ENCODE results near the gene IPO8.
"Not testable (repeated sequence)": the region's sequence is repeated elsewhere in the genome, so short reads cannot be mapped to it uniquely, and the experiment has no call there.

Gene IPO8

GRCh38 chr12:30687265-30687986 lies 8.2 kb downstream of the IPO8 start:
- no peak for DNase-seq

DNA sequence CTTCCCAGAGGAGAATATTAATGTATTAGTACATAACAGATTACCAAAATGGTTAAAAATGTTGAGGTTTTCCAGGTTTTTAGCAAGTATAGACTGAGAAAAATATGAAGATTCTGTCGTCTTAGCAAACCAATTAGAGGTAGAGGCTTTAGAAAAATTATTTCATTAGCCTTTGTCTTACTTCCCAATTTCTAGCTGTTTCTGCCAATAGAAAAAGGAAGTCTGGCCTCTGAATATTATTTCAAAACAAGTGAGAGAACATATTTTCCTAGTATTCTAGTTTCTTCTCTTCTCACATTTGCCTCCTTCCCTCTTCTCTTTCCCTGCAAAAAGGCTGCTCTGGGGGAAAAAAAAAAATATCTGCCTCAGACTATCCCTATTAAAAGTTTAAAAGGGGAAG lies 16.4 kb downstream of the IPO8 start:
- no peak for DNase-seq

GRCh38 chr12:30678221-30678620 lies 17.4 kb downstream of the IPO8 start:
- no peak for DNase-seq

- DNase-seq: no peak
These were observed 34.5 kb downstream of the IPO8 start for GRCh38 chr12:30661210-30661609.

DNA sequence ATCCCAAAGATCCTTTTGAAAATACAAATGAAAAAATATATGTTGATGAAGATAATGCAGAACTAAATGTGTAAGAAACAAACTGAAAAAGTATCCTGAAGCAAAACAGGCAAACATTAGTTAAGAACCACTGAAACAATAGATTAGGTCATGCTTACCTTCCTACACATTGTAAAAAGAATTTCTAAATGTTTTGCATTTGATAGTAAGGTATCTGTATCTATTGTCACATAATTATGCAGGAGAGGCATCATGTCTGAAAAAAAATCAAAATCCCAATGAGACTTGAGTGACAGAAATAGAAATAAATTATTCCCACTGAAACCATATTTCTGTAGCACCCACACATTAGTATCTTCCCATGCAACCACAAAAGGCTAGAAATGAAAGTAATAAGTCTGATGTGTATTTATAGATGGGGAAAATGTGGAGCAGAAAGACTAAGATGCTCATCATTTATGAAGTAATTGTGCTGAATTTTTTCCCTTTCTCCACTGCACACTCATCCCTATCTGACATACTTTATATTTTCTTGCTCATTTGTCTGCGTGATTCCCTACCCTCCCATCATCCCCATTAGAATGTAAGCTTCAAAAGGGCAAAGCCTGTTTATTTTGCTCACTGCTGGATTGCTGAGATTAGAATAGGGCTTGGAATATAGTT lies 43.5 kb downstream of the IPO8 start:
- DNase-seq: no peak

- DNase-seq: no peak
These were observed 48.8 kb downstream of the IPO8 start for GRCh38 chr12:30646821-30647220.

DNA sequence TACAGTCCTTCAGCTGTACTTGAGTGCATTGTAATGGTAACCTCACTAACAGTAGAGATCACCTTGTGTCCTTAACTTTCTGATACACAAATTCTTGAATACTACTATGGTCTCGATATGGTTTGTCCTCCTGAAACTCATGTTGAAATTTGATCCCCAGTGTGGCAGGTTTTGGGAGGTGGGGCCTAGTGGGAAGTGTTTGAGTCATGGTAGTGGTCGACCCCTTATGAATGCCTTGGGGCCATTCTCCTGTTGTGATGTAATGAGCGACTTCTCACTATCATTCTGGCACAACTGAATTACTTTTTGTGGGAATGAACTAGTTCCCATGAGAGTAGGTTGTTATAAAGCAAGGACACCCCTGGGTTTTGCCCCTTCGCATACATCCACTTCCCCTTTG lies 52.3 kb downstream of the IPO8 start:
- DNase-seq: no peak

- DNase-seq: no peak
These were observed 55.3 kb downstream of the IPO8 start for GRCh38 chr12:30640392-30640791.

DNA sequence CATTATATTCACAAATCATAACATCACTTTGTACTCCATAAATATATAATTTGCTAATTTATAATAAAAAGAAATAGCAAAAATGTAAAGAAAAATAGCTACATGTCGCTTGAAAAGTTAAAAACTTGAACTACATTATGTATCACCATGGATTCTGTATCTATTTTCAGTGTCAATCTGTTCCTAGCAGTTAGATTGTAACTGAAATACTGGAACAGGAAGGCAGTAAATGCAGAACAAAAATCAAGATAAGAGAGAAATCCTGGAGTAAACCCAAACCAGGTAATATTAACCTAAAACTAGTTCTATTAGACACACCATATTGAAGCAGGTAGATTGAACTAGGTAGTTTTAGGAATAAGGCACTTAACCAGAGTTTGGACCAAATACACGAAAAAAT lies 60.3 kb downstream of the IPO8 start:
- DNase-seq: no peak

GRCh38 chr12:30631740-30632139 lies 63.9 kb downstream of the IPO8 start:
- DNase-seq: no peak

DNA sequence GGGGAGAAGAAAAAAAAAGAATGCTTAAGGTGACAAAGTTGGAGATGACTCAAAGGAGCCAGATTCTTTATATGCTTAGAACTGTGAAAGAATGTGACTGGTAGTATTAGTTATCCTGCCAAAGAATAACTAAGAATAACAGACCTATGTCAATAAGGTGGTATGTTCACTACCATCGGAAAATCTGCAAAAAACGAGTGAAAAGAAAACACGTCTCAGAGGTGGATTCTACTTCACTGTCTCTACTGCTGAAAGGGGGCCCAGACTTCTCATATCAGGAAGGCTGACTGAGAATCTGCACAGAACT lies 64.7 kb downstream of the IPO8 start:
- DNase-seq: no peak

DNA sequence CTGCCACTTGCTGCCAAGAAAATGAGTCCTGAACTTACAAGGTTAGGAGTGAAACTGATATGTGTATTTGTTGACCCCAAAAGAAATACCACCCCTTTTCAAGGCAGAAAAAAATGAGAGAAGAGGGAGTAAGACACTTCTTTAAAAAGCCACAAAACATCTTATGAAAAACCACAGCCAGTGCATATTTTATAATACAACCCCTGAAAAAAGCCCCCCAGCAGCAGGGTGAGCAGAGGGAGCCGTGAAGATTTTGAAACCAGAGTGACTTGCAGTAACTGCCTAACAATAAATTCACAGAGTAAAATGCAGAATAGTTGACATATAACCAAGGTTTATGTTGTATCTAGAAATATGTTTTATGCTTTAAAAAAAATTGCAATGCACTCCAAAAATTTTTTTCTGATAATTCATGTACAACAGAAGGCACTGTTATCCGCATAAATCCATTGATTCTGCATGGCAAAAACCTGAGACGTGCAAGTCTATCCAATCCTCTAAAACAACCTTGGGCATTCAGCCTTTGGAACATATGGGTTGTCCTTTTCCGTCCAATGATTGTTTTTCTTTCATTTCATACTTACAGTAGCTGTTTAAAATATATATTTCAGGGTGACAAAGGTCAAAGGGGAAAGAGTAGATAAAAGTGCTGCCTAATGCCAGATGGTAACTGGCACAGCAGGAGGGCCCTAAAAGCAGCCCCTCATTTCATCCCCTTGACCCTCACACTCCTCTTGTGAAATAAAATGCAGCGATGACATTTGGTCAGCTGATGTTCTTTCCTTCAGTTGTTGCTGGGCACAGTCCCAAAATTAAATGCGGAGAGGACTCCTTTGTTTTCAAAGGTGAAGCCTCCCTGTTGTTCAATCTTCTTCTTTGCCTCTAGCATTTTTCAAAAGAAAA lies 65.3 kb downstream of the IPO8 start:
- DNase-seq: no peak

- no peak for DNase-seq
These were observed 68.8 kb downstream of the IPO8 start for GRCh38 chr12:30626847-30627246.

GRCh38 chr12:30624009-30624408 lies 71.7 kb downstream of the IPO8 start:
- DNase-seq: no peak

DNA sequence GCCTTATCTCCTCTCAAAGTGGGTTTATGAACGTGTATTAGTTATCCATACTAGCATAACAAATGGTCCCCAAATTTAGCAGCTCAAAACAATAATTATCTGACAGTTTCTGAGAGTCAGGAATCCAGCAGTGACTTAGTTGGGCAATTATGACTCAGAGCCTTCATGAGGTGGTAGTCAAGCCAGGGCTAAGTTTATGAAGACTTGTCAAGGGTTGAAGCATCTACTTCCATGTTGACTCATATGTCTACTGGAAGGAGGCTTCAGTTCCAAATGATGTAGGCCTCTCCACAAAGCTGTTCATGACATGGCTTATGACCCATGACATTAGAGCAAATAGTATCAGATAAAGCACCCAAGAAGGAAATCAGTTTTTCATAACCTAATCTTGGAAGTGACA lies 73.2 kb downstream of the IPO8 start:
- no peak for DNase-seq

DNA sequence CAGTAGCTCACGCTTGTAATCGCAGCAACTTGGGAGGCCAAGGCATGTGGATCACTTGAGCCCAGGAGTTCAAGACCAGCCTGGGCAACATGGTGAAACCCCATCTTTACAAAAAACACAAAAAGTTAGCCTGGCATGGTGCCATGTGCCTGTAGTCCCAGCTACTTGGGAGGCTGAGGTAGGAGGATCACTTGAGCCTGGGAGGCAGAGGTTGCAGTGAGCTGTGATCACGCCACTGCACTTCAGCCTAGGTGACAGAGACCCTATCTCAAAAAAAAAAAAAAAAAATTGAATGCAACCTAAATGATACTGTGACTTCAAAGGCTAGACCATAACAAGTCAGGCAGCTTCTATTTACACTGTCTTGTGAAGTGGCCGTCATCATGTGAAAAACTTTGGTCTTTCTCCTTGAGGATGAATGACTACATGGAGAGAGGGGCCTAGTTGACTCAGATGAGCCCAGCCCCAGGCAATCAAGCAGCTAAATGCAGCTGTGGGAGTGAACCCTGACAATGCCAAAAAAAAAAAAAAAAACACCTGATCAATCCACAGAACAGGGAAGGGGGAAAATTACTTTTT lies 73.9 kb downstream of the IPO8 start:
- DNase-seq: not testable (repeated sequence)

DNA sequence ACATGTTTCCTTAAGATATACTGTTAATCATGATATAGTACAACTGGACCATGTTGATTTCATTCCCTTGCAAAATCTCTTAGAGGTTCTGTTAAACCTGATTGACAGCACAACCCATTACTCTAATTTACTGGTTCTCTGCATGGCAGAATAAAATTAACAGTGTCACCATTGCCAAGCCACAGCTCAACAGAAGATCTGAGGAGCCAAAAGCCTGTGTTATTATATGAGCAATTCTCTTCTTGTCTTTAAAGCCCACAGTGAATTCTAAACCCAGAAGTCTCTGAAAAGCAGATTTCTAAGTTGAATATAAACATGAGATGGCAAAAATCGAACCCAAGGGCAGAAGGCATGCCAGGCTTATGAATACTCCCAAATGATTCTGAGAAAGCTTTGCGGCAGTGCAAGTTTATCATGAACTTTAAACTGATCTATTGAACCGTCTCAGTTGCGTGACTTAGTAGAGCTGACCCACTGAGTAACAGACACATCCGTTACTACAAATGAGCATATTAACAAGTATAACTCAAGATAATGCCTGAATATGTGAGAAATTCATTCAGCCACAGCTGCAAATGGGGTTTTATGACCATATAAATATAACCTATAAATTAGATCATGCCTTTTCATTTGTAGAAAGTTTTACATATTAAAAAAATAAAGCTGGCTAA lies 78.2 kb downstream of the IPO8 start:
- DNase-seq: no peak

DNA sequence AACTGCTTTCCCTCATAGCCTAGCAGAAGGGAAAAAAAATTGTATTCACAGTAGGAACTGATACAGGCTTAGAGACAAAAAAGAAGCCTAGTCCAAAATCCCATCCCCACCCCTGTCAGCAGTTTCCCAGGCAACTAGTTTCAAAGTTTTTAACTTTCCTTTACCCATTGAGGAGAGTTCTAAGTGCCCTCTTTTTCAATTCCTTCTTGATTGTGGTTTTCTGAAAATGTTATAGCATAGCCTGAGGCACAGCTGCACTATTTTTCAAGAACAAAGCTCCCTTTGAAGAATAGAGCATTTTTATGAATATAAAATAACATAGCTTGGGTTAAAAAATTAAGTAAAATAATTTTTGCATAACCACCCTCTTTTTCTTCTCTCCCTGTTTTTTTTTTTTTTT lies 81.6 kb downstream of the IPO8 start:
- DNase-seq: no peak

- DNase-seq: no peak
These were observed 82.4 kb downstream of the IPO8 start for GRCh38 chr12:30613119-30613830.

DNA sequence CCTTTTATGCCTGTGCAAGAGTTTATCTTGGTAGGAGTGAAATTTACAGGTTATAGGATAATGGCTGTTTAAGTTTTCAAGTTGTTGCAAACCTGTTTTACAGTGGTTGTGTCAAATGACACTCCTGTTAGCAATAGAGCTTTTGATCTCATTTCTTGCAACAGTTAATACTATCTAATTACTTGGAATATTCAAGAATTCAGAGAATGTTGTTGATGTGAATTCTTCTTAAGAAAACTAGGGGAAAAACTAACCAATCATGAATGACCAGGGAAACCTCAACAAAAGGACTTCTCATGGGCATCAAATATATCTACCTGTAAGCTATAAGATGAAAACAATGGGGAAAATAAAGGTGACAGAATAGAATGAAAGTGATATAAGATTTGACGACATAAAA lies 85.0 kb downstream of the IPO8 start:
- no peak for DNase-seq

GRCh38 chr12:30609819-30610218 lies 85.8 kb downstream of the IPO8 start:
- DNase-seq: not testable (repeated sequence)

DNA sequence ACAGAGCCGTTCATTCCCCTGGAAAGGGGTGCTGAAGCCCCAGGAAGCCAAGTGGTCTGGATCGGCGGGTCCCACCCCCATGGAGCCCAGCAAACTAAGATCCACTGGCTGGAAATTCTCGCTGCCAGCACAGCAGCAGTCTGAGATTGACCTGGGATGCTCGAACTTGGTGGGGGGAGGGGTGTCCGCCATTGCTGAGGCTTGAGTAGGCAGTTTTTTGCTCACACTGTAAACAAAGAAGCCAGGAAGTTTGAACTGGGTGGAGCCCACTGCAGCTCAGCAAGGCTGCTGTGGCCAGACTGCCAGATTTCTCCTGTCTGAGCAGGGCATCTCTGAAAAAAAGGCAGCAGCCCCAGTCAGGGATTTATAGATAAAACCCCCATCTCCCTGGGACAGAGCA lies 91.4 kb downstream of the IPO8 start:
- DNase-seq: not testable (repeated sequence)
